Activated CD4-positive, alpha-beta memory T cell treated with anti-CD3 and anti-CD28 coated beads, Interleukin-2, amount 10 ng/mL, durations not matched to agents 7 days and 5 days (primary cell): ENCODE measurements around the gene ARHGEF3. TPM values are rescaled to one million over a fixed set of nuclear protein-coding genes. Genes with fewer than 3 reads are reported as not detected.
A peak's percentile ranks its signal among the peaks of the same experiment; 100 is the strongest.

ENCODE experiments used
- CTCF ChIA-PET: fragments of 350-600 bp; sonication (Branson Sonifier 250); formaldehyde crosslinking; loops from one replicate; lab custom pipeline; 2021; ENCODE audit warnings: antibody characterized with exemption, inconsistent platforms; lab: Charles Lee
- POLR2A ChIA-PET: fragments of 350-600 bp; sonication (Branson Sonifier 250); formaldehyde crosslinking; loops from one replicate; lab custom pipeline; 2021; ENCODE audit warnings: antibody characterized with exemption; lab: Charles Lee
- DNase-seq: peaks from one replicate; pipeline ENCODE4 v3.0.0-alpha.2; 2020
- H3K27ac Mint-ChIP-seq: one replicate; pipeline ENCODE4 v1.8.0; 2021; ENCODE audit warnings: mild to moderate bottlenecking, mixed read lengths
- H3K27me3 Mint-ChIP-seq: one replicate; pipeline ENCODE4 v1.8.0; 2021; ENCODE audit warnings: mixed read lengths
- H3K36me3 Mint-ChIP-seq: one replicate; pipeline ENCODE4 v1.8.0; 2021; ENCODE audit warnings: low read depth, mixed read lengths
- H3K4me1 Mint-ChIP-seq: one replicate; pipeline ENCODE4 v1.8.0; 2021; ENCODE audit warnings: mixed read lengths
- H3K4me3 Mint-ChIP-seq: one replicate; pipeline ENCODE4 v1.8.0; 2021; ENCODE audit warnings: mild to moderate bottlenecking, mixed read lengths
- H3K9me3 Mint-ChIP-seq: one replicate; pipeline ENCODE4 v1.8.0; 2021; ENCODE audit warnings: mixed read lengths
- total RNA-seq, 2 experiments: library from RNA; stranded (reverse); gene quantifications; one replicate each; pipeline ENCODE4 v1.2.3, GENCODE V29; 2021

Gene ARHGEF3
- total RNA-seq, 2 experiments from 2014 or later = 71.3 TPM

- peaks cover 8% of the 10 kb centered on the region for H3K4me1 Mint-ChIP-seq
- H3K36me3 Mint-ChIP-seq = no peaks in the 10 kb centered on the region
- H3K9me3 Mint-ChIP-seq = no peaks in the 10 kb centered on the region
- H3K27ac Mint-ChIP-seq = no peak overlapping the region
- no peak for DNase-seq
- H3K4me3 Mint-ChIP-seq = no peak overlapping the region
- POLR2A ChIA-PET = no interaction called here
- CTCF ChIA-PET = no interaction called here
- H3K27me3 Mint-ChIP-seq = no peaks in the 10 kb centered on the region
These were observed 29.8 kb upstream of the ARHGEF3 start for GRCh38 chr3:56831572-56831971.

DNA sequence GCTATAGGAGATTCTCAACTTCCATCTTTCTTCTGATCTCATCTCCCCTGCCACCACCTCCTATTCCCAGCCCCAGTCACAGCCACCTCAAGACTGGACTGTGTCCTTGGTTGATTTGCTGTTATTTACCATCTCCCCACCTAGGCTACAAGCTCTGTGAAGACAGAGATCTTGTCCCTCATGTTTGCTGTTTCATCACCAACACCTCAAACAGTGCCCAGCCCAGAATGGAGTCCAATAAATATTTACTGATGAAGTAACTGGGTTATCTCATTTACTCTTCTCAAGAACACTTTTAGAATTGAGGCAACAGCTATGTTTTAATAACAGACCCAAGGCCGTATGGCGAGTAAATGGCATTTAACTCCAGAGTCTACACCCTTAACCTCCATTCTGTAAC lies 29.1 kb upstream of the ARHGEF3 start:
- POLR2A ChIA-PET = no interaction called here
- Mint-ChIP-seq H3K4me1 (peaks cover 12% of the 10 kb centered on the region), H3K4me3 (no peak overlapping the region), H3K9me3 (no peaks in the 10 kb centered on the region), H3K27me3 (no peaks in the 10 kb centered on the region), H3K36me3 (no peaks in the 10 kb centered on the region), H3K27ac (no peak overlapping the region)
- DNase-seq = no peak
- CTCF ChIA-PET = no interaction called here

- peaks cover 17% of the 10 kb centered on the region for H3K4me1 Mint-ChIP-seq
- H3K9me3 Mint-ChIP-seq = no peaks in the 10 kb centered on the region
- ChIA-PET POLR2A (no interaction called here), CTCF (no interaction called here)
- no peaks in the 10 kb centered on the region for H3K36me3 Mint-ChIP-seq
- H3K27me3 Mint-ChIP-seq = no peaks in the 10 kb centered on the region
- H3K4me3 Mint-ChIP-seq = no peak overlapping the region
- DNase-seq = no peak
- H3K27ac Mint-ChIP-seq = no peak overlapping the region
These were observed 27.8 kb upstream of the ARHGEF3 start for GRCh38 chr3:56829533-56829932.

- Mint-ChIP-seq H3K36me3 (peaks cover under 1% of the 10 kb centered on the region), H3K4me3 (no peak overlapping the region), H3K9me3 (no peaks in the 10 kb centered on the region), H3K27me3 (no peaks in the 10 kb centered on the region), H3K4me1 (peaks cover 32% of the 10 kb centered on the region), H3K27ac (no peak overlapping the region)
- POLR2A ChIA-PET = no interaction called here
- CTCF ChIA-PET = interaction anchor here (1.0 to 1.2 kb wide), 2 partner anchors 28 to 163 kb away, joined by 3 to 4 read pairs; no protein-coding TSS in a partner anchor
- DNase-seq = no peak
These were observed 25.3 kb upstream of the ARHGEF3 start for GRCh38 chr3:56826831-56827722.

DNA sequence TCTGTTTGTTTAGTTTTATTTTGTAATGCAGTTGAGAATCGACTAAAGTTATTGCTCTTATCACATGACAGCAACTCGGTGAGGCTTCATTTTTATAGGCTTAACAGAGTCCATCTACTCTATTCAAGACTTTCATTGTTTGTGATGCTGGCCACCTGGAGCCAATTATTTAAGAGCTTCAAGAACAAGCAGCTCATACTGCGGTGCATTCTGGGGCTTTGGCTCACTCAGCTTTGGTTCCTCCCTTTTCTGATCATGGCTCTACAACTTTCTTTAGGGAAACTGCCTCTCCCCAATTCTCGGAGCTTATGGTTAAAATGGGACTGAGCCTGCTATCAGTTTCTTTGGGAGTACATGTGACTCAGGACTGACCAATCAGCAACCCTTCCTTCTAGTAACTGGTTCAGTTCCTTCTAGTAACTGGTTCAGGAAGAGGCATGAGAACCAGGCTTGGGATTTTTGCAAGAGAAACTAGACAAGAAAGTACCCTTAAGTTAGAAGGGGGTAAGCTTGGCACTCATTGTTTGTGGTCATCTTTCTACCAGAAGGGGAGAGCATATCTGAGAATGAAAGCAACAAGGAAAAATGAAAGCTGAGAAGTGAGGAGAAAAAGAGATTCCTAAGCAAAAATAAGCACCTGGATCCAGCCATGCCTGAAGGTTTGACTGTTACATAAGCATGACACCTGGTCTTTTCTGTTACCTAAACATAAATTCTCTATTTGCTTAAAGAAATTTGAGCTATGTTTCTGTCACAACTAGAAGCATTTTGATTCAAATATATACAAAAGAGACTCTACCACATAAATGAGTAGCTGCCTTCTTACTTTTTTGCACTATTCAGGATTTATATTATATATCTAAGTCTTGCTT lies 24.1 kb upstream of the ARHGEF3 start:
- peaks cover 3% of the 10 kb centered on the region for H3K36me3 Mint-ChIP-seq
- DNase-seq = no peak
- H3K27me3 Mint-ChIP-seq = no peaks in the 10 kb centered on the region
- POLR2A ChIA-PET = interaction anchor here (0.7 to 2.9 kb wide), 3 partner anchors 8 to 18 kb away, joined by 3 to 13 read pairs (median 4); no protein-coding TSS in a partner anchor
- H3K9me3 Mint-ChIP-seq = no peaks in the 10 kb centered on the region
- no peak overlapping the region for H3K27ac Mint-ChIP-seq
- H3K4me3 Mint-ChIP-seq = no peak overlapping the region
- CTCF ChIA-PET = interaction anchor here (0.9 to 1.8 kb wide), 5 partner anchors 10 to 164 kb away, joined by 3 to 5 read pairs (median 4); partner anchors contain the start of gene ARHGEF3
- H3K4me1 Mint-ChIP-seq = peaks cover 32% of the 10 kb centered on the region

GRCh38 chr3:56823984-56824703 lies 22.4 kb upstream of the ARHGEF3 start:
- Mint-ChIP-seq H3K4me1 (peaks cover 32% of the 10 kb centered on the region), H3K36me3 (peaks cover 3% of the 10 kb centered on the region), H3K27me3 (no peaks in the 10 kb centered on the region), H3K9me3 (no peaks in the 10 kb centered on the region), H3K4me3 (no peak overlapping the region), H3K27ac (peak overlapping the region; percentile 4)
- CTCF ChIA-PET = interaction anchor here (0.7 to 1.2 kb wide), 2 partner anchors 64 to 165 kb away, joined by 4 to 9 read pairs; no protein-coding TSS in a partner anchor
- POLR2A ChIA-PET = interaction anchor here (1.0 to 2.9 kb wide), 3 partner anchors 10 to 92 kb away, joined by 3 to 13 read pairs (median 3); no protein-coding TSS in a partner anchor
- no peak for DNase-seq

DNA sequence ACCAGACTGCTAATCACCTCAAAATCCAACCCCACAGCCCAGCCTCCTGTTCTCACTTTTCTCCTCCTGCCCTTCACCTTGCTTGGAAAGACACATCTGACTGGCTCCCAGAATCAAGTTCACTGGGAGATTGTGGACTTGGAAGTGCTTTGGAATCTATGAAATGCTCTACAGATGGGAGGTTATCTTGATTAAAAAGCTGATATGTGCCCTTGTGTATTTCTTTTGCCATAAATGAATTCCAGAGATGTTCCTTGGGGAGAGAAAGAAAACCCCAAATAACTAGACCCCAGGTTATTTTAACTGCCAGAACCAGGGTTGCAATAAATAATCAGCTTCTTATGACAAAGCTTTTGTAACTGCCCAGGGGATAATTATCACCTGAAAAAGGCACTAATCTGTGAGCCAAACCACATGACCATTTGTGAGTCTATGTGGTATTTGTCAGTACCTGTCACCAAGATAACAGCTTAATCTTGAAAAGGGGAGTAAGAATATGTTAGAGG lies 21.7 kb upstream of the ARHGEF3 start:
- Mint-ChIP-seq H3K4me3 (no peak overlapping the region), H3K27me3 (no peaks in the 10 kb centered on the region), H3K36me3 (peaks cover 3% of the 10 kb centered on the region), H3K4me1 (peaks cover 31% of the 10 kb centered on the region), H3K27ac (no peak overlapping the region), H3K9me3 (no peaks in the 10 kb centered on the region)
- DNase-seq = no peak
- CTCF ChIA-PET = interaction anchor here (0.7 to 1.2 kb wide), 2 partner anchors 65 to 166 kb away, joined by 4 to 9 read pairs; no protein-coding TSS in a partner anchor
- POLR2A ChIA-PET = interaction anchor here (1.2 to 2.9 kb wide), 3 partner anchors 9 to 38 kb away, joined by 3 to 13 read pairs (median 3); no protein-coding TSS in a partner anchor

DNA sequence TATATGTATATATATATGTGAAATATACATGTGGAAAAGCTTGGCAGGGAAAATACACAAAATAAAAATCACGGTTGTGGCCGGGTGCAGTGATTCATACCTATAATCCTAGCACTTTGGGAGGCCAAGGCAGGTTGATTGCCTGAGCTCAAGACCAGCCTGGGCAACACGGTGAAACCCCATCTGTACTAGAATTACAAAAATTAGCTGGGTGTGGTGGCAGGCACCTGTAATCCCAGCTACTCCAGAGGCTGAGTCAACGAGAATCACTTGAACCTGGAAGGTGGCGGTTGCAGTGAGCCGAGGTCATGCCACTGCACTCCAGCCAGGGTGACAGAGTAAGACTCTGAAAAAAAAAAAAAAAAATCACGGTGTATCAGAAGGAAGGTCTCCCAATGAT lies 20.8 kb upstream of the ARHGEF3 start:
- H3K36me3 Mint-ChIP-seq = peaks cover 3% of the 10 kb centered on the region
- POLR2A ChIA-PET = interaction anchor here (1.6 kb wide), 1 partner anchor 37 kb away, joined by 3 read pairs; no protein-coding TSS in a partner anchor
- no peaks in the 10 kb centered on the region for H3K27me3 Mint-ChIP-seq
- peaks cover 31% of the 10 kb centered on the region for H3K4me1 Mint-ChIP-seq
- no peak overlapping the region for H3K4me3 Mint-ChIP-seq
- no peaks in the 10 kb centered on the region for H3K9me3 Mint-ChIP-seq
- CTCF ChIA-PET = no interaction called here
- DNase-seq = no peak
- H3K27ac Mint-ChIP-seq = no peak overlapping the region

GRCh38 chr3:56819016-56819809 lies 17.5 kb upstream of the ARHGEF3 start:
- Mint-ChIP-seq H3K27me3 (no peaks in the 10 kb centered on the region), H3K27ac (no peak overlapping the region), H3K4me3 (no peak overlapping the region), H3K4me1 (peaks cover 15% of the 10 kb centered on the region), H3K9me3 (no peaks in the 10 kb centered on the region), H3K36me3 (peaks cover 3% of the 10 kb centered on the region)
- DNase-seq = no peak
- CTCF ChIA-PET = interaction anchor here (0.5 to 1.2 kb wide), 5 partner anchors 20 to 169 kb away, joined by 3 to 4 read pairs (median 3); no protein-coding TSS in a partner anchor
- POLR2A ChIA-PET = no interaction called here

DNA sequence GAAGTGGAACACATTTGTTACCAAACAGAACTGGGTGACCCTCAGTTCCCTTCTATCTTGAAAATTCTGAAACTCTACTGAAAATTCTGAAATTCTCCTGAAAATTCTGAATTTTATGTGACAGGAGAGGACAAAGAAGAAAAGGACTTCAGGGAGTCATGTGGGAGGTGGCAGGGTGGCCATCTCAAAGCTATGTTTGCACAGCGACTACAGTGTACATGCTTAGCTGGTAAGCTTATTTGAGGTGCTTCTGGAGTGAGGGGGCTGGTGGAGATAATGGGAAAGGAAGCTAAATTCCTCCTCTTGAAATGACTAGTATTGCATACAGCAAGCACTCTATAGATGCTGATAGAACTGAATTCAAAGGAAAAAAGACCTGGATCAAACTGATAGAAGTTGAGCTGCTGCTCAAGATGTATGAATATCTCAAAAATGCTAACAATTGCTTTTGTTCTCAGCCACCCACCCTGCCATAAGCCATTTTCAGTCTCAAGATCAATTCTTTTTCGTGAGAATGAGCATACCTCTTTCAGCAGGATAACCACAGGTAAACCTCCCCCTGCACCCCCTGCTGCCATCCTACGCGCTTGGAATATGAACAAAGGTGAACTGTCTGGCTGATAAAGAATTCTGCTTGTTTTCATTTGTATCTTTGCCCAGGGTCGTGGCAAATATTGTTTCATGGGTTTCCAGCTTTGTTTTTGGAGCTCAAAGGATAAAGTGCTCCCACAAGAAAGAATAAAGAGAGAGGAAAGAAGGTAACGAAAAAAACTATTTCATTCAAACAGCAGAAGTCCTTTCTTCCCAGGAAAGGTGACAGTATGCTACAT lies 16.6 kb upstream of the ARHGEF3 start:
- no peak for DNase-seq
- Mint-ChIP-seq H3K4me3 (no peak overlapping the region), H3K27ac (no peak overlapping the region), H3K36me3 (peaks cover 4% of the 10 kb centered on the region), H3K9me3 (no peaks in the 10 kb centered on the region), H3K4me1 (peaks cover 15% of the 10 kb centered on the region), H3K27me3 (no peaks in the 10 kb centered on the region)
- ChIA-PET CTCF (interaction anchor here (0.5 to 1.2 kb wide), 7 partner anchors 10 to 170 kb away, joined by 3 to 4 read pairs (median 3); no protein-coding TSS in a partner anchor), POLR2A (interaction anchor here (1.3 to 1.5 kb wide), 2 partner anchors 8 to 18 kb away, joined by 4 to 5 read pairs; no protein-coding TSS in a partner anchor)
